Muscle layer of colon (tissue), 2 donors: ENCODE results near the gene RPS6KL1.
A peak's percentile ranks its signal among the peaks of the same experiment; 100 is the strongest.

Source experiments
- H3K27ac ChIP-seq: one replicate; pipeline ENCODE4 v1.7.0; 2013; ENCODE audit warnings: low read depth, mild to moderate bottlenecking, low read length, moderate library complexity
- H3K27me3 ChIP-seq, 2 donors: one replicate each; pipeline ENCODE4 v1.7.0; 2013; ENCODE audit warnings: low read length in 2 of 2, mild to moderate bottlenecking in 2 of 2; ENCODE audit not compliant: insufficient read depth in 2 of 2, control insufficient read depth in 1 of 2
- H3K36me3 ChIP-seq: one replicate; pipeline ENCODE4 v1.7.0; 2013; ENCODE audit warnings: mild to moderate bottlenecking, low read length; ENCODE audit not compliant: insufficient read depth
- H3K4me1 ChIP-seq: one replicate; pipeline ENCODE4 v1.7.0; 2013; ENCODE audit warnings: mild to moderate bottlenecking, low read length; ENCODE audit not compliant: insufficient read depth
- H3K4me3 ChIP-seq, 2 donors: one replicate each; pipeline ENCODE4 v1.7.0; 2013; ENCODE audit warnings: low read length in 2 of 2, low read depth in 1 of 2, mild to moderate bottlenecking in 1 of 2, moderate library complexity in 1 of 2
- H3K9ac ChIP-seq: one replicate; pipeline ENCODE4 v1.7.0; 2013; ENCODE audit warnings: low read length
- H3K9me3 ChIP-seq: one replicate; pipeline ENCODE4 v1.7.0; 2013; ENCODE audit warnings: mild to moderate bottlenecking, low read length
- donor health status: abdominal sarcoma.
- donor health status: Adenocarcinoma of cecum.

The RPS6KL1 gene

GRCh38 chr14:74959596-74960180 lies 36.6 kb upstream of the RPS6KL1 start:
- no peaks in the 10 kb centered on the region for H3K9me3 ChIP-seq
- H3K4me1 ChIP-seq, result peaks cover 5% of the 10 kb centered on the region
- H3K27me3 ChIP-seq, result no peaks in the 10 kb centered on the region
- H3K4me3 ChIP-seq, result no peak overlapping the region
- no peaks in the 10 kb centered on the region for H3K36me3 ChIP-seq
- H3K9ac ChIP-seq, result no peak overlapping the region
- no peak overlapping the region for H3K27ac ChIP-seq

- no peak overlapping the region for H3K4me3 ChIP-seq
- H3K9ac ChIP-seq, result no peak overlapping the region
- no peaks in the 10 kb centered on the region for H3K9me3 ChIP-seq
- peaks cover 0 to 20% of the 10 kb centered on the region in 2 donors for H3K27me3 ChIP-seq
- peaks cover 5% of the 10 kb centered on the region for H3K4me1 ChIP-seq
- no peak overlapping the region for H3K27ac ChIP-seq
- H3K36me3 ChIP-seq, result no peaks in the 10 kb centered on the region
Observed at GRCh38 chr14:74956280-74957072, 33.4 kb upstream of the RPS6KL1 start.

DNA sequence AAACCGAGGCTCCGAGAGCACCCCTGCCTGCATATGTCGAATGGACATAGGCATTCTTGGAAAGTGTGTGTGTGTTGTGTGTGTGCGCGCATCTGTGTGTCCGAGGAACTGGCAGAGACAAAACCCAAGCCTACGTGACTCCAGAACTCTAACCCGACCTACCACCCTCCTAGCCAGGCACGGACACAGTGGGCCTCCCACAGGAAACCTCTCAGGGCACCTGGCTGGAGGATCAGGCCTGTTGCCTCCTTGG lies 32.9 kb upstream of the RPS6KL1 start:
- Histone ChIP-seq H3K9ac (no peak overlapping the region), H3K27me3 (peaks cover 0 to 21% of the 10 kb centered on the region in 2 donors), H3K36me3 (no peaks in the 10 kb centered on the region), H3K4me1 (peaks cover 5% of the 10 kb centered on the region), H3K4me3 (peak overlapping the region in 1 of 2 donors; percentile 55), H3K9me3 (no peaks in the 10 kb centered on the region), H3K27ac (no peak overlapping the region)

- Histone ChIP-seq H3K9ac (no peak within 1 kb of the TSS), H3K36me3 (no peaks in the 10 kb centered on the region), H3K9me3 (no peaks in the 10 kb centered on the region), H3K4me1 (peaks cover 5% of the 10 kb centered on the region), H3K27ac (no peak within 1 kb of the TSS), H3K27me3 (peaks cover 0 to 25% of the 10 kb centered on the region in 2 donors), H3K4me3 (peak within 1 kb of the TSS; percentile 41 to 55)
Observed at GRCh38 chr14:74955229-74956026, 32.4 kb upstream of the RPS6KL1 start, which contains the start of gene PGF. PGF (minus strand) TSS chr14:74955597; CDS start chr14:74955242, 355 bp downstream.

DNA sequence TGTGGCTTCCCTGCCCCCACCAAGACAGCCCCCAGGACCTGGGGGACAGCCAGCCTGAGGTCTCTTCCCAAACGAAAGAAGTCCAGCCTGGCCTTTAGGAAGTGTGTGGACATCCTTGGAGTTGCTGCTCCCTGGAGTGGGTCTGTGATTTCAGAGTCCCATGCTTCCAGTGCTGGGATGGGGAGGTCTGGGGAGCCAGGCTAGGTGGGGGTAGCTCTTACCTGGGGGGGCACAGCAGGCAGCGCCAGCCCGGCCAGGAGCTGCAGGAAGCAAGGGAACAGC lies 31.8 kb upstream of the RPS6KL1 start:
- peaks cover 0 to 31% of the 10 kb centered on the region in 2 donors for H3K27me3 ChIP-seq
- H3K27ac ChIP-seq, result no peak overlapping the region
- peak overlapping the region; percentile 41 to 55 for H3K4me3 ChIP-seq
- no peaks in the 10 kb centered on the region for H3K36me3 ChIP-seq
- no peaks in the 10 kb centered on the region for H3K9me3 ChIP-seq
- H3K4me1 ChIP-seq, result peaks cover 5% of the 10 kb centered on the region
- no peak overlapping the region for H3K9ac ChIP-seq

- Histone ChIP-seq H3K27me3 (peaks cover 0 to 36% of the 10 kb centered on the region in 2 donors), H3K4me3 (peak overlapping the region in 1 of 2 donors; percentile 55), H3K4me1 (peaks cover 5% of the 10 kb centered on the region), H3K9me3 (no peaks in the 10 kb centered on the region), H3K9ac (no peak overlapping the region), H3K27ac (no peak overlapping the region), H3K36me3 (no peaks in the 10 kb centered on the region)
Observed at GRCh38 chr14:74954232-74954946, 31.3 kb upstream of the RPS6KL1 start.

- Histone ChIP-seq H3K27ac (no peak overlapping the region), H3K9me3 (no peaks in the 10 kb centered on the region), H3K36me3 (no peaks in the 10 kb centered on the region), H3K9ac (no peak overlapping the region), H3K4me3 (no peak overlapping the region), H3K4me1 (peaks cover 5% of the 10 kb centered on the region), H3K27me3 (peaks cover 0 to 39% of the 10 kb centered on the region in 2 donors)
Observed at GRCh38 chr14:74953686-74954085, 30.6 kb upstream of the RPS6KL1 start.

DNA sequence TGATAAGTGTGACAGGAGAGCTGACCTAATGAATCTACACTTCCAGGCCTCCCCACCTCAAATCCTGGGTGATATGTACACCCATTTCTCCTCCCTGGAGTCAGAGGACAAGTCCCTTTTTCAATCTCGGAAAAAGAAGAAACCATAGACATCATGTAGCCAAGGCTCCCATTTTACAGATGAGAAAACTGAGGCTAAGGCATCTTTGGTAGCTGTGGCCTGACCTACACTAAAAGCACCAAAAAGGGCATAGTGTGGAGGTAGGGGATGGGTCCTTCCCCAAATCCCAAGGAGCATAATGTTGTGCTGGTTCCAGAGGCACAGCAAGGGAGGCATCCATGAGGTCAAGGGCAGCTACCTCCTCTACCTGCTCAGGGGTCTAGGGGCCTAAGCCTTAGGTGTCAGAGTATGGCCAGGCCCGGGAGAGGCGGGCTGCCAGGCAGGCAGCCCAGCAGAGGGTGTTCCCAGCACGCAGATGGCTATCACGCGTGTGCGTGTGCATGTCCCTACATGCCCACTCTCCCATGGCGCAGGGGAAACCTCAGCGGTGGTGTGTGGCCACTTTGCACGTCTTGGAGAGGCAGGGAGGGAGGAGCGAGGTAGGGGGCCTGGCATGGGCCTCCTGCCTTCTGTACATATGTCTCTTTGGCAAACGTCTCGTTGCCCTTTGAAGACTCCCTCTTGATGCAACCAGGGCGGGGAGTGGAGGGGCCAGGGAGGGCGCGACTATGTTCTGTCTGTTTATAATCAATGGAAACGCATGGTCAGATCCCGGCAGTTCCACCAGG lies 29.8 kb upstream of the RPS6KL1 start:
- H3K4me1 ChIP-seq, result peaks cover 5% of the 10 kb centered on the region
- no peak overlapping the region for H3K27ac ChIP-seq
- H3K9ac ChIP-seq, result no peak overlapping the region
- H3K36me3 ChIP-seq, result no peaks in the 10 kb centered on the region
- H3K27me3 ChIP-seq, result peaks cover 0 to 39% of the 10 kb centered on the region in 2 donors
- H3K4me3 ChIP-seq, result no peak overlapping the region
- no peaks in the 10 kb centered on the region for H3K9me3 ChIP-seq

- Histone ChIP-seq H3K9ac (no peak overlapping the region), H3K36me3 (no peaks in the 10 kb centered on the region), H3K27ac (no peak overlapping the region), H3K27me3 (peaks cover 0 to 39% of the 10 kb centered on the region in 2 donors), H3K4me3 (no peak overlapping the region), H3K4me1 (peaks cover 5% of the 10 kb centered on the region), H3K9me3 (no peaks in the 10 kb centered on the region)
Observed at GRCh38 chr14:74952180-74952665, 29.2 kb upstream of the RPS6KL1 start.

- H3K9ac ChIP-seq, result no peak overlapping the region
- no peak overlapping the region for H3K27ac ChIP-seq
- peaks cover 0 to 39% of the 10 kb centered on the region in 2 donors for H3K27me3 ChIP-seq
- no peak overlapping the region for H3K4me3 ChIP-seq
- no peaks in the 10 kb centered on the region for H3K36me3 ChIP-seq
- H3K9me3 ChIP-seq, result no peaks in the 10 kb centered on the region
- peaks cover 5% of the 10 kb centered on the region for H3K4me1 ChIP-seq
Observed at GRCh38 chr14:74951443-74952179, 28.6 kb upstream of the RPS6KL1 start.
